ENCODE results near the gene FAM210B. TPM values are rescaled to one million over a fixed set of nuclear protein-coding genes. Genes with fewer than 3 reads are reported as not detected.

FAM210B gene
- total and polyA plus RNA-seq, 2 of the 13 experiments (the other 11 are each of a cell fraction or from before 2014, with no cell fraction given) = 75.9 to 107 TPM

- Histone ChIP-seq H2AFZ (ENCODE audit: low read length) (no peak overlapping the region), H3K9me3 (ENCODE audit: low read length) (no peaks in the 10 kb centered on the region), H3K4me1 (ENCODE audit: insufficient read depth, low read length) (peaks cover 8% of the 10 kb centered on the region), H3K4me2 (ENCODE audit: low read depth, low read length) (no peak overlapping the region), H3K36me3 (replicated peaks in 1 of 2; ENCODE audit: control insufficient read depth in 1 of 2, insufficient read depth in 2 of 2, low read length in 2 of 2) (peaks cover 31 to 84% of the 10 kb centered on the region in 2 experiments), H3K27ac (ENCODE audit: extremely low read length, insufficient read depth, low read length) (no peak overlapping the region), H3K4me3 (replicated peaks in 1 of 3; ENCODE audit: insufficient read depth in 1 of 3, low read depth in 2 of 3, low read length in 3 of 3) (no peak overlapping the region), H4K20me1 (ENCODE audit: insufficient read depth, low read length) (no peaks in the 10 kb centered on the region), H3K27me3 (ENCODE audit: control insufficient read depth in 1 of 2, insufficient read depth in 2 of 2, low read length in 2 of 2) (no peaks in the 10 kb centered on the region), H3K9ac (ENCODE audit: insufficient read depth, low read depth, low read length) (no peak overlapping the region), H3K79me2 (ENCODE audit: insufficient read depth, low read length) (peaks cover 69% of the 10 kb centered on the region)
- DNase-seq (ENCODE audit: low spot score) (no peak), FAIRE-seq (no peak), ATAC-seq (no peak)
- in situ Hi-C loops (cut with HindIII; ENCODE audit: extremely low pct_ligation_motif_present, low pct_unique_long_range_greater_than_20kb) = no loop called here
- CTCF ChIA-PET (ENCODE audit: low intra/inter-chr PET ratio, low total read pairs) = no interaction called here
- TF ChIP-seq ZFP36 (IDR thresholded peaks at IDR 0.05; ENCODE audit: borderline replicate concordance, low read depth, low read length, partially characterized antibody) (no peak), ZNF879 (CRISPR knock-in tag; IDR thresholded peaks at IDR 0.05) (no peak), MBD4 (IDR thresholded peaks at IDR 0.05; ENCODE audit: borderline replicate concordance, low read length) (no peak), IRF2 (CRISPR knock-in tag; IDR thresholded peaks at IDR 0.05) (no peak), ZBTB2 (CRISPR knock-in tag; IDR thresholded peaks at IDR 0.05; ENCODE audit: low read depth) (no peak)
- WGBS (ENCODE audit: low lambda C conversion rate) = 94% methylated on average over 1 of the region's 1 CpG
- intact Hi-C loops (cut with micrococcal nuclease; ENCODE audit: unreplicated experiment) = no loop called here
- no TSS peak for BruUV-seq (replicated peaks)
- POLR2A ChIA-PET = interaction anchor here (3.6 kb wide), 1 partner anchor 12 kb away, joined by 17 read pairs; the partner anchor contains the start of genes AURKA and CSTF1
These were observed 21.6 kb downstream of the FAM210B start for GRCh38 chr20:56380375-56380774.

GRCh38 chr20:56381501-56381900 is 22.7 kb downstream of the FAM210B start:
- POLR2A ChIA-PET = interaction anchor here (3.6 kb wide), 1 partner anchor 11 kb away, joined by 17 read pairs; the partner anchor contains the start of genes AURKA and CSTF1
- Histone ChIP-seq H3K79me2 (ENCODE audit: insufficient read depth, low read length) (peaks cover 68% of the 10 kb centered on the region), H3K4me1 (ENCODE audit: insufficient read depth, low read length) (peaks cover 19% of the 10 kb centered on the region), H3K4me3 (replicated peaks in 1 of 3; ENCODE audit: insufficient read depth in 1 of 3, low read depth in 2 of 3, low read length in 3 of 3) (no peak overlapping the region), H3K4me2 (ENCODE audit: low read depth, low read length) (no peak overlapping the region), H2AFZ (ENCODE audit: low read length) (no peak overlapping the region), H3K36me3 (replicated peaks in 1 of 2; ENCODE audit: control insufficient read depth in 1 of 2, insufficient read depth in 2 of 2, low read length in 2 of 2) (peaks cover 38 to 83% of the 10 kb centered on the region in 2 experiments), H3K27me3 (ENCODE audit: control insufficient read depth in 1 of 2, insufficient read depth in 2 of 2, low read length in 2 of 2) (no peaks in the 10 kb centered on the region), H4K20me1 (ENCODE audit: insufficient read depth, low read length) (no peaks in the 10 kb centered on the region), H3K9ac (ENCODE audit: insufficient read depth, low read depth, low read length) (no peak overlapping the region), H3K27ac (ENCODE audit: extremely low read length, insufficient read depth, low read length) (no peak overlapping the region), H3K9me3 (ENCODE audit: low read length) (no peaks in the 10 kb centered on the region)
- no peak for FAIRE-seq
- WGBS (ENCODE audit: low lambda C conversion rate) = 95% methylated on average over 1 of the region's 1 CpG
- DNase-seq (ENCODE audit: low spot score) = no peak
- intact Hi-C loops (cut with micrococcal nuclease; ENCODE audit: unreplicated experiment) = no loop called here
- CTCF ChIA-PET (ENCODE audit: low intra/inter-chr PET ratio, low total read pairs) = no interaction called here
- no TSS peak for BruUV-seq (replicated peaks)
- no peak for ATAC-seq
- in situ Hi-C loops (cut with HindIII; ENCODE audit: extremely low pct_ligation_motif_present, low pct_unique_long_range_greater_than_20kb) = no loop called here
- TF ChIP-seq TAF1 (CRISPR knock-in tag; IDR thresholded peaks at IDR 0.05) (no peak), ZNF749 (CRISPR knock-in tag; IDR thresholded peaks at IDR 0.05; ENCODE audit: borderline replicate concordance) (no peak), ZC3H13 (CRISPR knock-in tag; IDR thresholded peaks at IDR 0.05) (no peak), HHEX (CRISPR knock-in tag; IDR thresholded peaks at IDR 0.05) (no peak), ZBTB46 (CRISPR knock-in tag; IDR thresholded peaks at IDR 0.05; ENCODE audit: borderline replicate concordance) (no peak), PRPF4 (IDR thresholded peaks at IDR 0.05; ENCODE audit: low read depth, low read length, poor library complexity, severe bottlenecking) (no peak), ZNF720 (CRISPR knock-in tag; IDR thresholded peaks at IDR 0.05) (no peak), ZIK1 (CRISPR knock-in tag; IDR thresholded peaks at IDR 0.05; ENCODE audit: borderline replicate concordance, low read depth) (no peak), ZNF597 (CRISPR knock-in tag; IDR thresholded peaks at IDR 0.05) (no peak), ZNF207 (IDR thresholded peaks at IDR 0.05; ENCODE audit: borderline replicate concordance) (no peak), SALL2 (CRISPR knock-in tag; IDR thresholded peaks at IDR 0.05) (no peak)
